Measurements from ENCODE around the gene NRCAM.

DNA sequence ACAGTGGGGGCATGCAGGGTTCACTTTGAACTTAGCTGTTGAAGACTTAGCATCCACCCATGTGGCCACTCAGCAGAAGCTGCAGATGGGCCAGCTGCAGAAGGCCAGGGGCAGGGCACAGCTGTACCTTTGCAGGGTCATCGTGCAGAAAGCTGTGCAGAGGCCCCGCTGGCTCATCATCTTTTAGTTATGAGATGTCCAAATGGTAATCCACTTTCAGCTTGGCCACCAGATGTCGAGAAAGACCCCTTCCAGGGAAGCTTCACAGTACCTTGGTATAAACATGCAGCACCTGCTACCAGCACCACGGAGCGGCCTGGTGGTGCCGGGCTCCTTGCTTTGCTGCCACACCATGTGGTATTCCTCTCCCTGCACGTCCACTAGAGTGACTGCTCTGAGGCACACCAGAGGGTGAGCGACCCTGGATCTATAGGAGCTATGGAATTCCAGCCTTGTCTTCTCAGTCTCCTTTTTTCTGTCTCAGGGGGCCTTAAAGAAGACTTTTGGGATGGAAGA lies 251.9 kb downstream of the NRCAM start:
- TF ChIP-seq, protein P1, sequence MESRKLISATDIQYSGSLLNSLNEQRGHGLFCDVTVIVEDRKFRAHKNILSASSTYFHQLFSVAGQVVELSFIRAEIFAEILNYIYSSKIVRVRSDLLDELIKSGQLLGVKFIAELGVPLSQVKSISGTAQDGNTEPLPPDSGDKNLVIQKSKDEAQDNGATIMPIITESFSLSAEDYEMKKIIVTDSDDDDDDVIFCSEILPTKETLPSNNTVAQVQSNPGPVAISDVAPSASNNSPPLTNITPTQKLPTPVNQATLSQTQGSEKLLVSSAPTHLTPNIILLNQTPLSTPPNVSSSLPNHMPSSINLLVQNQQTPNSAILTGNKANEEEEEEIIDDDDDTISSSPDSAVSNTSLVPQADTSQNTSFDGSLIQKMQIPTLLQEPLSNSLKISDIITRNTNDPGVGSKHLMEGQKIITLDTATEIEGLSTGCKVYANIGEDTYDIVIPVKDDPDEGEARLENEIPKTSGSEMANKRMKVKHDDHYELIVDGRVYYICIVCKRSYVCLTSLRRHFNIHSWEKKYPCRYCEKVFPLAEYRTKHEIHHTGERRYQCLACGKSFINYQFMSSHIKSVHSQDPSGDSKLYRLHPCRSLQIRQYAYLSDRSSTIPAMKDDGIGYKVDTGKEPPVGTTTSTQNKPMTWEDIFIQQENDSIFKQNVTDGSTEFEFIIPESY (IDR thresholded peaks at IDR 0.05) = no peak
- TF ChIP-seq HNF4A (conservative IDR thresholded peaks at IDR 0.05) (no peak), NR2F2 (IDR thresholded peaks at IDR 0.05) (no peak)
- TF ChIP-seq, protein P2, sequence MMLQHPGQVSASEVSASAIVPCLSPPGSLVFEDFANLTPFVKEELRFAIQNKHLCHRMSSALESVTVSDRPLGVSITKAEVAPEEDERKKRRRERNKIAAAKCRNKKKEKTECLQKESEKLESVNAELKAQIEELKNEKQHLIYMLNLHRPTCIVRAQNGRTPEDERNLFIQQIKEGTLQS (IDR thresholded peaks at IDR 0.05) = no peak

Data from liver (tissue), 2 donors.